H1 (cell line): ENCODE results near the gene RPS6KC1. TPM values are rescaled to one million over a fixed set of nuclear protein-coding genes. Genes with fewer than 3 reads are reported as not detected.

ENCODE experiments used
- CTCF ChIA-PET: fragments of 300-600 bp; sonication (Branson Sonifier 250); formaldehyde crosslinking; loops from one replicate; lab custom pipeline; 2021; ENCODE audit not compliant: partially characterized antibody; lab: Charles Lee
- POLR2A ChIA-PET: fragments of 300-600 bp; sonication (Branson Sonifier 250); formaldehyde crosslinking; loops from one replicate; lab custom pipeline; 2021; ENCODE audit warnings: inconsistent platforms; ENCODE audit not compliant: partially characterized antibody; lab: Charles Lee
- DNase-seq, 2 experiments: peaks; one replicate each; pipeline versions ENCODE4 v3.0.0 to v3.0.0-alpha.2; 2010 to 2022; ENCODE audit warnings: low spot score in 2 of 2, low read depth in 1 of 2, mixed read lengths in 1 of 2
- FAIRE-seq: peaks from 2 replicates; lab custom pipeline; 2011; peaks lifted over from hg19 to GRCh38; lab: Jason Lieb, UNC
- H2AFZ ChIP-seq: 2 replicates; pipeline ENCODE4 v1.8.1; 2012; ENCODE audit warnings: low read length, inconsistent platforms
- H2AK5ac ChIP-seq: 2 replicates; pipeline ENCODE4 v1.6.1; 2013; ENCODE audit warnings: low read depth, low read length
- H2BK120ac ChIP-seq: replicated peaks from 2 replicates; pipeline ENCODE3; 2013; ENCODE audit warnings: low read depth, low read length, inconsistent platforms
- H2BK12ac ChIP-seq: 2 replicates; pipeline ENCODE4 v1.6.1; 2013; ENCODE audit warnings: low read depth, low read length
- H2BK15ac ChIP-seq: 2 replicates; pipeline ENCODE4 v1.6.1; 2013; ENCODE audit warnings: low read length
- H2BK20ac ChIP-seq: 2 replicates; pipeline ENCODE4 v1.6.1; 2013; ENCODE audit warnings: low read length
- H2BK5ac ChIP-seq: 2 replicates; pipeline ENCODE4 v1.6.1; 2013; ENCODE audit warnings: low read depth, low read length
- H3K14ac ChIP-seq: 2 replicates; pipeline ENCODE4 v1.6.1; 2013; ENCODE audit warnings: inconsistent platforms; ENCODE audit not compliant: insufficient read length
- H3K18ac ChIP-seq: 2 replicates; pipeline ENCODE4 v1.6.1; 2013; ENCODE audit warnings: low read length; ENCODE audit errors: extremely low read depth
- H3K23ac ChIP-seq: 2 replicates; pipeline ENCODE4 v1.6.1; 2013; ENCODE audit warnings: inconsistent platforms; ENCODE audit not compliant: insufficient read length
- H3K23me2 ChIP-seq: 2 replicates; pipeline ENCODE4 v1.6.1; 2013; ENCODE audit warnings: low read depth, low read length
- H3K27ac ChIP-seq: 2 replicates; pipeline ENCODE4 v1.6.1; 2011; ENCODE audit warnings: low read depth, low read length, inconsistent platforms
- H3K27me3 ChIP-seq, 4 experiments: replicated peaks in 1 of 4; 1 replicate in 1 of 4; 2 replicates in 3 of 4; pipeline versions ENCODE4 v1.6.1 to v1.8.1; 2011 to 2013; ENCODE audit warnings: low read length in 3 of 4, mild to moderate bottlenecking in 3 of 4, inconsistent platforms in 2 of 4, mixed read lengths in 2 of 4, moderate library complexity in 1 of 4; ENCODE audit not compliant: control insufficient read depth in 3 of 4, insufficient read depth in 3 of 4; ENCODE audit errors: extremely low read depth in 1 of 4
- H3K36me3 ChIP-seq, 4 experiments: 2 replicates each; pipeline versions ENCODE4 v1.6.1 to v1.8.1; 2011 to 2013; ENCODE audit warnings: mild to moderate bottlenecking in 4 of 4, low read length in 3 of 4, moderate library complexity in 2 of 4, control low read depth in 1 of 4, inconsistent platforms in 1 of 4; ENCODE audit not compliant: insufficient read depth in 4 of 4, control insufficient read depth in 2 of 4
- H3K4ac ChIP-seq: replicated peaks from 2 replicates; pipeline ENCODE3; 2013; ENCODE audit warnings: low read length, low read depth, mixed read lengths, inconsistent platforms; ENCODE audit not compliant: insufficient read length
- H3K4me1 ChIP-seq, 4 experiments: replicated peaks in 1 of 4; 1 replicate in 1 of 4; 2 replicates in 3 of 4; pipeline versions ENCODE4 v1.6.1 to v1.8.1; 2011 to 2013; ENCODE audit warnings: low read length in 3 of 4, inconsistent platforms in 2 of 4, mixed read lengths in 1 of 4; ENCODE audit not compliant: insufficient read depth in 4 of 4, control insufficient read depth in 3 of 4
- H3K4me2 ChIP-seq, 2 experiments: 2 replicates each; pipeline versions ENCODE4 v1.6.1 to v1.8.1; 2011 to 2013; ENCODE audit warnings: low read depth in 2 of 2, low read length in 2 of 2, control low read depth in 1 of 2, inconsistent platforms in 1 of 2, mild to moderate bottlenecking in 1 of 2; ENCODE audit not compliant: insufficient read depth in 1 of 2
- H3K4me3 ChIP-seq, 4 experiments: fragments of 200-600, 300-600 bp in 1 of 4; sonication (generic), shearing (Covaris generic), sonication (Bioruptor Twin) in 1 of 4; 2 replicates each; pipeline versions ENCODE4 v1.5.1 to v1.8.1; 2011 to 2016; ENCODE audit warnings: low read length in 4 of 4, low read depth in 3 of 4, control low read depth in 2 of 4, inconsistent platforms in 2 of 4, mild to moderate bottlenecking in 2 of 4, mixed read lengths in 1 of 4, moderate library complexity in 1 of 4; ENCODE audit not compliant: insufficient read depth in 2 of 4; ENCODE audit errors: extremely low read depth in 1 of 4
- H3K56ac ChIP-seq: replicated peaks from 2 replicates; pipeline ENCODE3; 2013; ENCODE audit warnings: low read depth, mild to moderate bottlenecking, mixed read lengths, low read length, inconsistent platforms; ENCODE audit not compliant: insufficient read length
- H3K79me1 ChIP-seq: 2 replicates; pipeline ENCODE4 v1.6.1; 2013; ENCODE audit warnings: low read depth, low read length, control low read depth
- H3K79me2 ChIP-seq, 2 experiments: 2 replicates each; pipeline versions ENCODE4 v1.6.1 to v1.8.1; 2012 to 2013; ENCODE audit warnings: low read length in 2 of 2, mild to moderate bottlenecking in 2 of 2, inconsistent platforms in 1 of 2; ENCODE audit not compliant: insufficient read depth in 2 of 2, control insufficient read depth in 1 of 2
- H3K9ac ChIP-seq, 4 experiments: replicated peaks in 1 of 4; 1 replicate in 1 of 4; 2 replicates in 3 of 4; pipeline versions ENCODE4 v1.6.1 to v1.8.1; 2011 to 2013; ENCODE audit warnings: low read depth in 3 of 4, low read length in 3 of 4, control low read depth in 2 of 4, mild to moderate bottlenecking in 2 of 4, moderate library complexity in 2 of 4, inconsistent platforms in 1 of 4; ENCODE audit errors: extremely low read depth in 1 of 4
- H3K9me3 ChIP-seq, 2 experiments: 2 replicates each; pipeline versions ENCODE4 v1.6.1 to v1.8.1; 2012 to 2013; ENCODE audit warnings: mild to moderate bottlenecking in 2 of 2, moderate library complexity in 2 of 2, control low read depth in 1 of 2, inconsistent platforms in 1 of 2, low read depth in 1 of 2, low read length in 1 of 2, mixed read lengths in 1 of 2; ENCODE audit not compliant: insufficient read depth in 2 of 2
- H4K20me1 ChIP-seq, 2 experiments: replicated peaks in 1 of 2; 2 replicates each; pipeline versions ENCODE3 to v1.8.1; 2011 to 2013; ENCODE audit warnings: inconsistent platforms in 2 of 2, low read length in 2 of 2, mild to moderate bottlenecking in 1 of 2; ENCODE audit not compliant: insufficient read depth in 2 of 2, control insufficient read depth in 1 of 2
- H4K5ac ChIP-seq: 2 replicates; pipeline ENCODE4 v1.6.1; 2013; ENCODE audit warnings: low read length, low read depth, mixed read lengths, inconsistent platforms; ENCODE audit not compliant: insufficient read length
- H4K8ac ChIP-seq: 2 replicates; pipeline ENCODE4 v1.8.0; 2013; ENCODE audit warnings: mild to moderate bottlenecking, moderate library complexity, low read length, inconsistent platforms; ENCODE audit not compliant: insufficient read depth; ENCODE audit errors: extremely low read depth
- H4K91ac ChIP-seq: replicated peaks from 2 replicates; pipeline ENCODE3; 2013; ENCODE audit warnings: low read length, mixed read lengths, inconsistent platforms; ENCODE audit not compliant: insufficient read length
- WGBS, 2 experiments: shearing (Covaris generic) in 1 of 2; methylation state at CpG; one replicate each; pipeline versions ENCODE4 v1.1.6 to v1.1.7; 2013 to 2015; ENCODE audit warnings: low lambda C conversion rate in 2 of 2, mixed read lengths in 2 of 2, inconsistent platforms in 1 of 2, low coverage in 1 of 2, missing lambda C conversion rate in 1 of 2; ENCODE audit not compliant: insufficient replicate concordance in 2 of 2, insufficient coverage in 1 of 2, insufficient read length in 1 of 2; ENCODE audit errors: extremely low coverage in 1 of 2, missing lambda C conversion rate in 1 of 2; 5-methylcytosine and 5-hydroxymethylcytosine counted together
- polyA plus RNA-seq, 7 experiments: library from polyadenylated mRNA; depleted of rRNA in 3 of 7; stranded (reverse) in 5 of 7; unstranded in 2 of 7; fragments of >200 nt in 5 of 7; fragments of 200-250 nt in 2 of 7; gene quantifications; 1 replicate in 5 of 7; 2 replicates in 1 of 7; 4 replicates in 1 of 7; pipeline versions ENCODE4 v1.2.1 to v1.2.3, GENCODE V29; 2011 to 2013; ENCODE audit warnings: missing spikeins in 2 of 7, mixed read lengths in 2 of 7
- total RNA-seq: library from RNA; stranded (reverse); fragmentation: NEBNext Ultra II Directional; extraction: Animal tissue kit (Norgen Biotek cat#: 25700); gene quantifications from 2 replicates; pipeline ENCODE4 v1.2.1, GENCODE V29; 2021
- TF ChIP-seq, protein P1 (sequence below): IDR thresholded peaks from 2 replicates; pipeline ENCODE4 v1.6.1; 2012; ENCODE audit warnings: inconsistent platforms

RPS6KC1 gene
- total and polyA plus RNA-seq, 2 of the 8 experiments (the other 6 are each of a cell fraction or from before 2014, with no cell fraction given), result 4.9 to 17.6 TPM

DNA sequence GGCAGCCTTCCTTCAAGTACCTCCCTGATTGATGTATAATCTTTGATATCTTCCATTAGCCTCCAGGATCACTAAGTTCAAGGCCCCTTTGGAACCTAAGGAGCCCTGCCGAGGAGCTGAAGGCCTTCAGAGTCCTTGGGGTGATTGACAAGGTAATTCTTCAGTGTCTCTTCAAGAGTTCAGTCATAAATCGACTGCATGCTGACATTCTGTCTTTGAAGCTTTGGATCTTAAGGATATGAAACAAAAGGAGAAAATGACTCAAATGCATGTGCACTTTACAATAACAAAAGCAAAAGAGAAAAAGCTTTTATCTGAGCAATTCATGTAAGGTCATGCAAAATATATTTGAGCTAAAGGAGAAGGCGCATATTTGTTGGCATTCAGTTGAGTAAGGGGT is 125.3 kb downstream of the RPS6KC1 start:
- TF ChIP-seq, protein P1, sequence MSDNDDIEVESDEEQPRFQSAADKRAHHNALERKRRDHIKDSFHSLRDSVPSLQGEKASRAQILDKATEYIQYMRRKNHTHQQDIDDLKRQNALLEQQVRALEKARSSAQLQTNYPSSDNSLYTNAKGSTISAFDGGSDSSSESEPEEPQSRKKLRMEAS, result no peak
- TF ChIP-seq, all 59 proteins: peak for 0
- no peak overlapping the region for H3K56ac ChIP-seq
- no peaks in the 10 kb centered on the region for H3K79me2 ChIP-seq
- peaks cover 0 to 4% (median 1%) of the 10 kb centered on the region in 4 experiments; a peak in 2 of 7 replicates for H3K4me1 ChIP-seq
- H3K4me2 ChIP-seq, result no peak overlapping the region
- H2AFZ ChIP-seq, result no peak overlapping the region
- H2BK12ac ChIP-seq, result no peak overlapping the region
- H3K14ac ChIP-seq, result no peak overlapping the region
- H3K4me3 ChIP-seq, result no peak overlapping the region
- H3K79me1 ChIP-seq, result no peaks in the 10 kb centered on the region
- FAIRE-seq (no peak), DNase-seq (no peak)
- no peak overlapping the region for H3K27ac ChIP-seq
- H4K8ac ChIP-seq, result no peak overlapping the region
- no peak overlapping the region for H2BK120ac ChIP-seq
- POLR2A ChIA-PET, result no interaction called here
- H4K5ac ChIP-seq, result no peak overlapping the region
- H3K23me2 ChIP-seq, result no peaks in the 10 kb centered on the region
- no peak overlapping the region for H3K9ac ChIP-seq
- H4K91ac ChIP-seq, result no peak overlapping the region
- H3K4ac ChIP-seq, result no peak overlapping the region
- CTCF ChIA-PET, result interaction anchor here (1.0 to 1.5 kb wide), 2 partner anchors 13 to 14 kb away, joined by 3 read pairs; no protein-coding TSS in a partner anchor
- H2BK20ac ChIP-seq, result no peak overlapping the region
- H3K23ac ChIP-seq, result no peak overlapping the region
- peaks cover 0 to 3% (median 0%) of the 10 kb centered on the region in 4 experiments; a peak in 2 of 8 replicates for H3K36me3 ChIP-seq
- H3K27me3 ChIP-seq, result no peaks in the 10 kb centered on the region
- no peak overlapping the region for H3K18ac ChIP-seq
- H2AK5ac ChIP-seq, result no peak overlapping the region
- H2BK5ac ChIP-seq, result no peak overlapping the region
- WGBS, 2 experiments, result 84% methylated on average over 3 of the region's 3 CpGs; no CpG with 5 or more reads in 1 of the 2 experiments
- H2BK15ac ChIP-seq, result no peak overlapping the region
- peaks cover 0 to 2% of the 10 kb centered on the region in 2 experiments for H4K20me1 ChIP-seq
- H3K9me3 ChIP-seq, result no peaks in the 10 kb centered on the region
